ENCODE results near the gene OR51G1.

GRCh38 chr11:4922304-4922703 lies 1.8 kb downstream of the OR51G1 start:
- no peak for TF ChIP-seq EP300 (IDR thresholded peaks at IDR 0.05; ENCODE audit: borderline replicate concordance in 1 of 2, control insufficient read depth in 1 of 2, low read depth in 2 of 2, low read length in 2 of 2)
- TF ChIP-seq CEBPB (IDR thresholded peaks at IDR 0.05; ENCODE audit: borderline replicate concordance in 1 of 2, low read depth in 2 of 2, low read length in 2 of 2), result no peak
- TF ChIP-seq BCLAF1 (IDR thresholded peaks at IDR 0.05), result no peak
- no peak for TF ChIP-seq CREB1 (IDR thresholded peaks at IDR 0.05; ENCODE audit: low read depth)
- TF ChIP-seq, protein P1, sequence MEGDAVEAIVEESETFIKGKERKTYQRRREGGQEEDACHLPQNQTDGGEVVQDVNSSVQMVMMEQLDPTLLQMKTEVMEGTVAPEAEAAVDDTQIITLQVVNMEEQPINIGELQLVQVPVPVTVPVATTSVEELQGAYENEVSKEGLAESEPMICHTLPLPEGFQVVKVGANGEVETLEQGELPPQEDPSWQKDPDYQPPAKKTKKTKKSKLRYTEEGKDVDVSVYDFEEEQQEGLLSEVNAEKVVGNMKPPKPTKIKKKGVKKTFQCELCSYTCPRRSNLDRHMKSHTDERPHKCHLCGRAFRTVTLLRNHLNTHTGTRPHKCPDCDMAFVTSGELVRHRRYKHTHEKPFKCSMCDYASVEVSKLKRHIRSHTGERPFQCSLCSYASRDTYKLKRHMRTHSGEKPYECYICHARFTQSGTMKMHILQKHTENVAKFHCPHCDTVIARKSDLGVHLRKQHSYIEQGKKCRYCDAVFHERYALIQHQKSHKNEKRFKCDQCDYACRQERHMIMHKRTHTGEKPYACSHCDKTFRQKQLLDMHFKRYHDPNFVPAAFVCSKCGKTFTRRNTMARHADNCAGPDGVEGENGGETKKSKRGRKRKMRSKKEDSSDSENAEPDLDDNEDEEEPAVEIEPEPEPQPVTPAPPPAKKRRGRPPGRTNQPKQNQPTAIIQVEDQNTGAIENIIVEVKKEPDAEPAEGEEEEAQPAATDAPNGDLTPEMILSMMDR (IDR thresholded peaks at IDR 0.05 in 2 of 3, conservative IDR thresholded peaks at IDR 0.05 in 1 of 3; ENCODE audit: control insufficient read depth in 2 of 3, extremely low read depth in 1 of 3, insufficient read depth in 1 of 3, low read depth in 3 of 3, low read length in 3 of 3), result no peak
- no peak for TF ChIP-seq HDGF (IDR thresholded peaks at IDR 0.05)
- no peak for TF ChIP-seq SRF (IDR thresholded peaks at IDR 0.05; ENCODE audit: low read depth in 2 of 2, low read length in 2 of 2)
- TF ChIP-seq POLR2AphosphoS5 (IDR thresholded peaks at IDR 0.05; ENCODE audit: low read length), result no peak
- no peak for TF ChIP-seq SUZ12 (IDR thresholded peaks at IDR 0.05; ENCODE audit: unreplicated experiment)
- no peak for TF ChIP-seq CBX3 (IDR thresholded peaks at IDR 0.05; ENCODE audit: borderline replicate concordance, low read depth)
- TF ChIP-seq BACH1 (IDR thresholded peaks at IDR 0.05; ENCODE audit: borderline replicate concordance), result no peak

Data from GM12878 (cell line).